Hepatocyte (in vitro differentiated cells): ENCODE measurements around the gene PSMC6.

Experiments used
- CTCF ChIP-seq: fragments of 200-600 bp; sonication (generic); IDR thresholded peaks from 2 replicates; pipeline ENCODE4 v1.5.1; 2016; ENCODE audit warnings: antibody characterized with exemption, mild to moderate bottlenecking; ENCODE audit not compliant: poor library complexity
- EZH2 ChIP-seq: fragments of 200-600 bp; sonication (generic); IDR thresholded peaks from 2 replicates; pipeline ENCODE4 v1.6.1; 2016; ENCODE audit warnings: antibody characterized with exemption, mild to moderate bottlenecking, borderline replicate concordance
- EZH2phosphoT487 ChIP-seq: fragments of 200-600 bp; sonication (generic); IDR thresholded peaks from one replicate; pipeline ENCODE4 v1.6.1; 2018; ENCODE audit warnings: antibody characterized with exemption, mild to moderate bottlenecking, low read depth, moderate library complexity; ENCODE audit not compliant: unreplicated experiment, severe bottlenecking

GRCh38 chr14:52706724-52707706, at the start of gene PSMC6:
- no peak for TF ChIP-seq CTCF
- TF ChIP-seq EZH2: no peak
- no peak for TF ChIP-seq EZH2phosphoT487
